GM23338 (cell line): ENCODE results near the gene NCCRP1. TPM values are rescaled to one million over a fixed set of nuclear protein-coding genes. Genes with fewer than 3 reads are reported as not detected.
A peak's percentile ranks its signal among the peaks of the same experiment; 100 is the strongest.

ENCODE experiments used
- ATAC-seq: fragments of 200-7000 bp; cut with Tn5 transposase; 3 replicates; pipeline ENCODE4 v1.9.1; 2020
- DNase-seq: peaks from one replicate; pipeline ENCODE4 v3.0.0-alpha.2; 2015; ENCODE audit warnings: low spot score
- H2AFZ ChIP-seq: fragments of 200-600 bp; sonication (generic); 2 replicates; pipeline ENCODE4 v1.8.0; 2016; ENCODE audit warnings: antibody characterized with exemption, mild to moderate bottlenecking, moderate library complexity
- H3F3A ChIP-seq: fragments of 200-600 bp; sonication (generic); replicated peaks from 2 replicates; pipeline ENCODE4 v1.8.0; 2017; ENCODE audit warnings: antibody characterized with exemption, mixed run types, low read depth
- H3K27ac ChIP-seq: fragments of 200-600 bp; sonication (generic); 2 replicates; pipeline ENCODE4 v1.6.1; 2016; ENCODE audit warnings: low read depth
- H3K27me3 ChIP-seq: fragments of 200-600 bp; sonication (generic); 2 replicates; pipeline ENCODE4 v1.8.0; 2016; ENCODE audit warnings: mild to moderate bottlenecking, mixed run types, moderate library complexity; ENCODE audit not compliant: insufficient read depth
- H3K36me3 ChIP-seq: fragments of 200-600 bp; sonication (generic); 2 replicates; pipeline ENCODE4 v1.8.0; 2016; ENCODE audit warnings: mild to moderate bottlenecking; ENCODE audit not compliant: insufficient read depth
- H3K4me1 ChIP-seq: fragments of 200-600 bp; sonication (generic); 2 replicates; pipeline ENCODE4 v1.8.0; 2016; ENCODE audit warnings: mild to moderate bottlenecking, moderate library complexity; ENCODE audit not compliant: insufficient read depth
- H3K4me2 ChIP-seq: fragments of 200-600 bp; sonication (generic); 2 replicates; pipeline ENCODE4 v1.7.1; 2017; ENCODE audit warnings: mixed run types
- H3K4me3 ChIP-seq: fragments of 200-600 bp; sonication (generic); 2 replicates; pipeline ENCODE4 v1.6.1; 2016; ENCODE audit warnings: mixed run types
- H3K79me2 ChIP-seq: fragments of 200-600 bp; sonication (generic); replicated peaks from 2 replicates; pipeline ENCODE4 v1.8.0; 2017; ENCODE audit warnings: mild to moderate bottlenecking; ENCODE audit not compliant: insufficient read depth
- H3K9me2 ChIP-seq: fragments of 200-600 bp; sonication (generic); 2 replicates; pipeline ENCODE4 v1.8.0; 2017; ENCODE audit not compliant: insufficient read depth
- H4K20me1 ChIP-seq: fragments of 200-600 bp; sonication (generic); replicated peaks from 2 replicates; pipeline ENCODE4 v1.8.0; 2017; ENCODE audit warnings: mild to moderate bottlenecking; ENCODE audit not compliant: insufficient read depth
- H3K27ac Mint-ChIP-seq: 2 replicates; pipeline ENCODE4 v1.8.0; 2020; ENCODE audit warnings: inconsistent platforms, mild to moderate bottlenecking, moderate library complexity, mixed read lengths
- H3K27me3 Mint-ChIP-seq: 3 replicates; pipeline ENCODE4 v1.8.0; 2022; ENCODE audit warnings: low read depth, mild to moderate bottlenecking, moderate library complexity, mixed read lengths, inconsistent platforms; ENCODE audit not compliant: insufficient read depth, poor library complexity
- H3K36me3 Mint-ChIP-seq: 3 replicates; pipeline ENCODE4 v1.8.0; 2021; ENCODE audit warnings: low read depth, mild to moderate bottlenecking, inconsistent platforms, moderate library complexity, mixed read lengths
- H3K4me1 Mint-ChIP-seq: 3 replicates; pipeline ENCODE4 v1.8.0; 2020; ENCODE audit warnings: mild to moderate bottlenecking, inconsistent platforms, mixed read lengths
- H3K4me3 Mint-ChIP-seq: 3 replicates; pipeline ENCODE4 v1.8.0; 2021; ENCODE audit warnings: moderate library complexity, mild to moderate bottlenecking, inconsistent platforms, mixed read lengths
- H3K9me3 Mint-ChIP-seq: 3 replicates; pipeline ENCODE4 v1.8.0; 2020; ENCODE audit warnings: moderate library complexity, mild to moderate bottlenecking, inconsistent platforms, mixed read lengths
- CTCF ChIP-seq, 2 experiments: fragments of 200-600 bp in 1 of 2; sonication (generic) in 1 of 2; conservative IDR thresholded peaks; 2 replicates each; pipeline versions ENCODE4 v1.5.1 to v1.6.1; 2016 to 2017; ENCODE audit warnings: antibody characterized with exemption in 2 of 2, low read depth in 2 of 2, mild to moderate bottlenecking in 2 of 2, moderate library complexity in 1 of 2
- EZH2 ChIP-seq: fragments of 200-600 bp; sonication (generic); IDR thresholded peaks from one replicate; pipeline ENCODE4 v1.8.0; 2017; ENCODE audit warnings: antibody characterized with exemption, mild to moderate bottlenecking, low read depth; ENCODE audit not compliant: unreplicated experiment
- EZH2phosphoT487 ChIP-seq: fragments of 200-600 bp; sonication (generic); IDR thresholded peaks from one replicate; pipeline ENCODE4 v1.8.1; 2018; ENCODE audit warnings: antibody characterized with exemption; ENCODE audit not compliant: unreplicated experiment
- NANOG ChIP-seq: IDR thresholded peaks from 2 replicates; pipeline ENCODE4 v1.6.1; 2016; ENCODE audit warnings: antibody characterized with exemption, borderline replicate concordance
- REST ChIP-seq: IDR thresholded peaks from one replicate; pipeline ENCODE4 v1.6.1; 2018; ENCODE audit warnings: antibody characterized with exemption; ENCODE audit not compliant: unreplicated experiment
- STAT1 ChIP-seq: IDR thresholded peaks from one replicate; pipeline ENCODE4 v1.6.1; 2016; ENCODE audit warnings: antibody characterized with exemption; ENCODE audit not compliant: unreplicated experiment
- polyA plus RNA-seq: library from polyadenylated mRNA; unstranded; fragments of >200 nt; fragmentation: Nextera tagmentation; extraction: Ambion mirVana; gene quantifications from 2 replicates; pipeline ENCODE4 v1.2.1, GENCODE V29; 2016
- total RNA-seq: library from RNA; depleted of rRNA; stranded (reverse); fragments of >200 nt; shearing (Covaris generic); gene quantifications from 2 replicates; pipeline ENCODE4 v1.2.3, GENCODE V29; 2014

Gene NCCRP1
- total and polyA plus RNA-seq, 2 experiments from 2014 or later, result 3.6 to 6.2 TPM

GRCh38 chr19:39202998-39203355, 6.2 kb downstream of the NCCRP1 start (continued):
- TF ChIP-seq REST (no peak), STAT1 (no peak), EZH2phosphoT487 (no peak), EZH2 (no peak), CTCF (conservative IDR thresholded peaks at IDR 0.05; ENCODE audit: low read depth in 2 of 2) (no peak), NANOG (no peak)

- H3K36me3 Mint-ChIP-seq, result no peaks in the 10 kb centered on the region
- Histone ChIP-seq H3K4me3 (peak within 1 kb of the TSS; percentile 46), H3F3A (no peaks in the 10 kb centered on the region), H3K4me2 (peak within 1 kb of the TSS; percentile 77), H3K79me2 (no peaks in the 10 kb centered on the region), H3K9me2 (no peaks in the 10 kb centered on the region), H3K36me3 (no peaks in the 10 kb centered on the region), H4K20me1 (no peaks in the 10 kb centered on the region), H2AFZ (peak within 1 kb of the TSS; percentile 90), H3K27ac (no peak within 1 kb of the TSS), H3K4me1 (no peaks in the 10 kb centered on the region; the same call in 1 of the 2 replicates), H3K27me3 (peaks cover 34% of the 10 kb centered on the region)
- TF ChIP-seq CTCF (conservative IDR thresholded peaks at IDR 0.05; ENCODE audit: low read depth in 2 of 2), result peak in 1 of 2 experiments; percentile 45; a peak in 2 of 4 replicates
- TF ChIP-seq REST, result no peak
- H3K4me1 Mint-ChIP-seq, result no peaks in the 10 kb centered on the region; the same call in 2 of the 3 replicates
- H3K27me3 Mint-ChIP-seq, result peaks cover 26% of the 10 kb centered on the region
- H3K4me3 Mint-ChIP-seq, result peak within 1 kb of the TSS; percentile 41; the same call in 1 of the 3 replicates
- no peak within 1 kb of the TSS for H3K27ac Mint-ChIP-seq
- DNase-seq (peak; percentile 63), ATAC-seq (peak; percentile 66)
- no peaks in the 10 kb centered on the region for H3K9me3 Mint-ChIP-seq
Observed at GRCh38 chr19:39203372-39204341, 6.9 kb downstream of the NCCRP1 start, which contains the start of gene SYCN. SYCN (minus strand) TSS chr19:39204263; CDS start chr19:39204254, 9 bp downstream.
